GM12865 (cell line): ENCODE results near the gene TNS2.

Source experiments
- DNase-seq: peaks from one replicate; pipeline ENCODE4 v3.0.0; 2010; ENCODE audit warnings: low read depth
- H3K4me3 ChIP-seq: 2 replicates; pipeline ENCODE4 v1.5.1; 2011; ENCODE audit warnings: mild to moderate bottlenecking, low read depth, low read length, control low read depth
- TF ChIP-seq, protein P1 (sequence below): IDR thresholded peaks from 2 replicates; pipeline ENCODE4 v1.5.1; 2011; ENCODE audit warnings: low read length, control low read depth, low read depth, inconsistent platforms; ENCODE audit not compliant: insufficient read depth; ENCODE audit errors: missing control alignments

Gene TNS2

DNA sequence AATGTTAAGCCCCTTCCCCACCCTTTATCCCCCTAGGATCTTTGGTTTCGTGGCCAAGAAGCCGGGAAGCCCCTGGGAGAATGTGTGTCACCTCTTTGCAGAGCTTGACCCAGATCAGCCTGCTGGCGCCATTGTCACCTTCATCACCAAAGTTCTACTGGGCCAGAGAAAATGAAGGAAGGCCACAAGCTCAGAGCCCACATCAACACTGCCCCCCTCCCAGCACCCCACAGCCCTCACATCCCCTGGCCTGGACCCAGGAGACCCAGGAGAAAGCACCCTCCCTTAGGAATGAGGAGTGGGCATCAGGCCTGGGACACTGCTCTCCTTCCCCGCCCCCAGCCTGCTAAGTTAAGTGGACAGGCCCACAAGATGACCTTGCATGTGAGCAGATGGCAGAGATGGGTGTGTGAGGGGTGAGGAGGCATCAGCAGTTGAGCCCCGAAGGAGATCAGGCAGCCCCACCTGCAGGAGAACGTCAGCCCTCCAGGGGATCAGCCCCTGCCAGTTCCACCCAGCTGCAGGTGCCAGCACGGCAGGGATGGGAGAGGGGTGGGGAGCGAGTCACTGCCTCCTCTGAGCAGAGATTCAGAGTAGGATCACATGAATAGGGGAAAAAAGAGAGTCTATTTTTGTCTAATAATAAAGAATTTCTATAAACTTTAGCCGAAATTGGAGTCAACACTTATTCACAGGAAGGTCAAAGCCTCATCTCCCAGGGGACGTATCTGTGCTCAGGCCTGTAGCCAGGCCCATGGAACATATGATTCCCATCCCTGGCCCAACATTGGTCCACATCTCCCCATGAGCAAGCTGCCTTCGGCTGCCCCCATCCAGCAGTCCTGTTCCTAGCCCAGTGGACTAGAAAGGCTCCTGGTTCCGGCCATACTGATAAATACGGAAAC lies 14.1 kb downstream of the TNS2 start:
- H3K4me3 ChIP-seq: no peak overlapping the region
- TF ChIP-seq, protein P1, sequence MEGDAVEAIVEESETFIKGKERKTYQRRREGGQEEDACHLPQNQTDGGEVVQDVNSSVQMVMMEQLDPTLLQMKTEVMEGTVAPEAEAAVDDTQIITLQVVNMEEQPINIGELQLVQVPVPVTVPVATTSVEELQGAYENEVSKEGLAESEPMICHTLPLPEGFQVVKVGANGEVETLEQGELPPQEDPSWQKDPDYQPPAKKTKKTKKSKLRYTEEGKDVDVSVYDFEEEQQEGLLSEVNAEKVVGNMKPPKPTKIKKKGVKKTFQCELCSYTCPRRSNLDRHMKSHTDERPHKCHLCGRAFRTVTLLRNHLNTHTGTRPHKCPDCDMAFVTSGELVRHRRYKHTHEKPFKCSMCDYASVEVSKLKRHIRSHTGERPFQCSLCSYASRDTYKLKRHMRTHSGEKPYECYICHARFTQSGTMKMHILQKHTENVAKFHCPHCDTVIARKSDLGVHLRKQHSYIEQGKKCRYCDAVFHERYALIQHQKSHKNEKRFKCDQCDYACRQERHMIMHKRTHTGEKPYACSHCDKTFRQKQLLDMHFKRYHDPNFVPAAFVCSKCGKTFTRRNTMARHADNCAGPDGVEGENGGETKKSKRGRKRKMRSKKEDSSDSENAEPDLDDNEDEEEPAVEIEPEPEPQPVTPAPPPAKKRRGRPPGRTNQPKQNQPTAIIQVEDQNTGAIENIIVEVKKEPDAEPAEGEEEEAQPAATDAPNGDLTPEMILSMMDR: no peak
- DNase-seq: no peak

DNA sequence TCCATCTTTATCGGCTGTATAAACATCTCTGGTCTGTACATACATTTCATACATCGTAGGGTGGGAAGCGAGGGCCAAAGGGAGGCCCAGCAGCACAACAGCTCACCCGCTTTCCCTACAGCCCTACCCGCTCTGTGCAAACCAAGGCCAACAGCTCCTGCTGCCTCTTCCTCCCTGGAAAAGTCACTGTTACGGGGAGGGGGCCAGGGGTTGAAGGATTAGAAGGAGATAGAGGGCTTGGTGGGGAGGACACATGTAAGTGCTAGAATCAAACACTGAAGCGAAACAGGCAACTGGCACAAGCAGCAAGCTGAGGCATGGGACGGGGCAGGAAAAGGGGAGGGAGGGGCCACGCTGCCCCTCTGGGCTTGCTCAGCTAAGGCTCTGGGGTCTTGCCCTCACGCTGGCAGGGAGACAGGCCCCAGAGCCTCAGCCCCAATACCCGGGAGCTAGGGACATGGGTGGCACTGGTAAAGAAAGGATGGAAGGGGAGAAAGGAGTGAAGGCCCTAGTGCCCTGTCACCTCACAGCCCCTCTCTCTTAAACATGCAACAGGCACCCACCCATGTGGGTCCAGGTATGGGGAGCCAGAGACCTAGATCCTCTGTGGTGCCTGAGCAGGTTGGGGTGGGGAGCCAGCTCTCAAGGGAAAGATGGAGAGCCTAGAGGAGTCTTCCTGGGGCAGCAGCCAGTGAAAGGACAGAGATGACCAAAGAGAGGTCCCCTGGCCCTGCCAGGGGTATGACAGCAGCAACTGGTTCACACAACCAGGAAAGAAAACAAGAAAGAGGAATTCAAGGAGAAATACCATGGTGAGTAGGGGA lies 15.0 kb downstream of the TNS2 start:
- H3K4me3 ChIP-seq: no peak overlapping the region
- DNase-seq: no peak
- TF ChIP-seq, protein P1: no peak

DNA sequence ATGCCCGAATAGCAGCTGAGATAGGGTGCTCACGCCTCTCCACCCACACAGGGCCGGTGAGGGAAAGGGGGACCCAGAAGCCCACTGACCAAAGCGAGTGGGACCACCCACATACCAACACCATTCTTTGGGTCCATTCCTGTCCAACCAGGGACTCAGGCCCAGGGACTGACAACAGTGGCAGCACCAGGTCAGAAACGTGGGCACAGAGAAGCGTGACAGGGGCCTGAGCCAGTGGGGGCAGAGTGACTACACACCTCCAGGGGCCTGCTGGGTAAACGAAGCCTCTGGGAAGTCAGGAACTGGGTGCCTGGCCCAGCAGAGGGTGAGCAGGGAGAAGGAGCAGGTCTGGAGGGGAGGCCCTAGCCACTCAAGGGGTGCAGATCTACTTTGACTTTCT lies 15.6 kb downstream of the TNS2 start:
- H3K4me3 ChIP-seq: no peak overlapping the region
- no peak for DNase-seq
- TF ChIP-seq, protein P1: no peak

DNA sequence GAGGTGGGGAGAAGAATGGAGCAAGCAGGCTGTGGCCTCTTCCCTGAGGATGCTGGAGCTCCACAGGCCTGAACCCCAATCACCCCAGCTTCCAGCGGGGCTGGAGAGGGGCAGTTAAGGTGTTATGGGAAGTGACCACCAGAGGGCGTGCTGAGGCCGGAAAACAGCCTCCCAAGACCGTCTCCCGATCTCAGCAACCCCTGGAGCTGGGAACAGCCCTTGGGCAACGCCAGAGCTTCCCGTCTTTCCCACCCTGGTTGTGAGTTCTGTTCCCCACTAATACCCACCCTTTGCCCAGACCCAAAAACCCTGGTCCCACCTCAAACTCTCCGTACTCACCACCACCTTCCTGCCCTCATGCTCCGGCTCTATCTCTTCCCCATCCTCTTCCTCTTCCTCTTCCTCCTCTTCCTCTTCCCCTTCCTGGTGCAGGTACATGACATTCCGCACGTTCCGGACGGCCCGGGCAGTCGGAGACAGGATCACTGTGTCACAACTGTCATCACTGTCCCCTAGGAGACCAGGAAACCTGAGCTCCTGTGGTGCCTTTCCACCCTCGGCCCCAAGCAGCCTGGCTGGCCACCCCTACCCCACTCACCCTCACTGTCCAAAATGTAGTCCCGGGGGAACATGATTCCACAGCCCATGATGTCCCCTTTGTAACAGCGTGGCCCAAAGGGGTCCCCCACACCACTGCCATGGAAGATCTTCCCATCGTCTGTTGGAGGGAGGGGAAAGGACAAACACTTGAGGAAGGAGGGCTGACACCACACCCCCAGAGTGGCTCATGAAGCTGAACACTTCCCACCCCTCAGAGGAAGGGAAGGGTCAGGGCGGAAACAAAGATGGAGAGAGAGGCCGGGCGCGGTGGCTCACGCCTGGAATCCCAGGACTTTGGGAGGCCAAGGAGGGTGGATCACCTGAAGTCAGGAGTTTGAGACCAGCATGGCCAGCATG lies 16.4 kb downstream of the TNS2 start:
- DNase-seq: peak; percentile 71
- H3K4me3 ChIP-seq: no peak overlapping the region
- TF ChIP-seq, protein P1: peak; percentile 91

DNA sequence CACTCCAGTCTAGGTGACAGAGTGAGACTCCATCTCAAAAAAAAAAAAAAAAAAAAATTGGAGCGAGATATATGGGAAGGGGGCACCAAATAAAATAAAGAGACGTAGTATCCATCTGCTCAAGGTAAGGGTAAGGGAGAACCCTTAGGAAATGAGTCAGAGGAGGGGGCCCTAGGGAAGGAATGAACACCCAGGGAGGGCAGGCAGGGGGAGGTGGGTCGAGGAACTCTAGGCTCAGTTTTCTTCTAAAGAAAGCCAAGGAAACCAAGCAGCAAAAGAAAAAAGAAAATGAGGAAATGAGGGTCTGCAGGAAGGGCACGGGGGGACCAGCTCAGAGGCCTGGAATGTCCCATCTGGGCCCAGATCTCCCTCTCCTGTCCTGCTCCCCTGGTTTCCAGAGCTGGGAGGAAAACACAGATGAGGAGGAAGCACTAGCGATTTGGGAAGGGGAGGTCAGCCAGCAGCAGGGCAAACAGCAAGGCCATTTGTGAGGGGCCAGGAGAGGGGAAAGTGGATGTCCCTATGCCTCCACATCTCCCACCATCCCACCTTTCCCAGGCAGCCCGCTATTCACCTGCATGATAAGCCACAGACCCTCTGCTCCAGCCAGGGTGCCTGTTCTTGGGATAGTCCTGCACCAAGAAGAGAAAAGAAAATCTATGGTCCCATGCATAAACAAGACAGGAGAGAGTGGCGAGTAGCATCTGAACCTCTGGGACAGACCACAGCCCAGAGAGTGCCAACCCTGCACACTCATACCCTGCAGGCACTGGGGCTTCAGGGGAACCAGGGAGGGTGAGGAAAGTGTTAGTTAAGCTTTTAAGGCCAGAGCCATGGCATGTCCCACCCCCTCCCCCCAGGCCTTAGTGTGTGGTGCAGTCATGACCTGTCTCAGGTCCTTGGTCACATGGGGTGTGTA lies 17.5 kb downstream of the TNS2 start:
- no peak for DNase-seq
- TF ChIP-seq, protein P1: no peak
- no peak overlapping the region for H3K4me3 ChIP-seq
